Trophoblast cell (in vitro differentiated cells and primary cell): Measurements from ENCODE around the gene DDO.

ENCODE experiments used
- DNase-seq, 2 donors: peaks; one replicate each; pipeline ENCODE4 v3.0.0-alpha.2; 2016
- H2AFZ ChIP-seq: 2 replicates; pipeline ENCODE4 v1.6.1; 2013; ENCODE audit warnings: low read length, moderate library complexity, mild to moderate bottlenecking; ENCODE audit not compliant: insufficient read depth, poor library complexity
- H2AK5ac ChIP-seq: 2 replicates; pipeline ENCODE4 v1.6.1; 2013; ENCODE audit warnings: mild to moderate bottlenecking, low read length
- H2BK120ac ChIP-seq: 2 replicates; pipeline ENCODE4 v1.6.1; 2013; ENCODE audit warnings: low read length, mild to moderate bottlenecking, moderate library complexity; ENCODE audit not compliant: insufficient read depth, poor library complexity
- H2BK12ac ChIP-seq: 2 replicates; pipeline ENCODE4 v1.6.1; 2013; ENCODE audit warnings: mild to moderate bottlenecking, low read length, moderate library complexity
- H2BK5ac ChIP-seq: 2 replicates; pipeline ENCODE4 v1.6.1; 2013; ENCODE audit warnings: low read length, low read depth, moderate library complexity, mild to moderate bottlenecking; ENCODE audit not compliant: poor library complexity
- H3K14ac ChIP-seq: 2 replicates; pipeline ENCODE4 v1.6.1; 2013; ENCODE audit warnings: mild to moderate bottlenecking, low read length
- H3K18ac ChIP-seq: 2 replicates; pipeline ENCODE4 v1.6.1; 2013; ENCODE audit warnings: mild to moderate bottlenecking, low read length
- H3K23ac ChIP-seq: 2 replicates; pipeline ENCODE4 v1.6.1; 2013; ENCODE audit warnings: low read length
- H3K27ac ChIP-seq: 2 replicates; pipeline ENCODE4 v1.5.1; 2013; ENCODE audit warnings: low read depth, mild to moderate bottlenecking, inconsistent platforms, low read length, moderate library complexity
- H3K27me3 ChIP-seq: 2 replicates; pipeline ENCODE4 v1.6.1; 2013; ENCODE audit warnings: inconsistent platforms, mild to moderate bottlenecking, low read length, moderate library complexity; ENCODE audit not compliant: insufficient read depth
- H3K36me3 ChIP-seq, 2 experiments: 1 replicate in 1 of 2; 2 replicates in 1 of 2; pipeline ENCODE4 v1.6.1; 2013; ENCODE audit warnings: low read length in 2 of 2, mild to moderate bottlenecking in 2 of 2, moderate library complexity in 1 of 2; ENCODE audit not compliant: insufficient read depth in 2 of 2, control insufficient read depth in 1 of 2
- H3K4ac ChIP-seq: 2 replicates; pipeline ENCODE4 v1.6.1; 2013; ENCODE audit warnings: low read depth, mild to moderate bottlenecking, low read length, moderate library complexity
- H3K4me1 ChIP-seq, 2 experiments: 1 replicate in 1 of 2; 2 replicates in 1 of 2; pipeline ENCODE4 v1.6.1; 2013; ENCODE audit warnings: low read length in 2 of 2, mild to moderate bottlenecking in 2 of 2, moderate library complexity in 1 of 2; ENCODE audit not compliant: insufficient read depth in 2 of 2, control insufficient read depth in 1 of 2
- H3K4me2 ChIP-seq: 2 replicates; pipeline ENCODE4 v1.6.1; 2013; ENCODE audit warnings: inconsistent platforms, mild to moderate bottlenecking, low read length, moderate library complexity
- H3K4me3 ChIP-seq: 2 replicates; pipeline ENCODE4 v1.5.1; 2013; ENCODE audit warnings: mild to moderate bottlenecking, low read depth, low read length, inconsistent platforms
- H3K79me1 ChIP-seq: one replicate; pipeline ENCODE4 v1.6.1; 2013; ENCODE audit warnings: low read length
- H3K79me2 ChIP-seq: 2 replicates; pipeline ENCODE4 v1.6.1; 2013; ENCODE audit warnings: low read length, mild to moderate bottlenecking; ENCODE audit not compliant: control insufficient read depth, insufficient read depth, poor library complexity
- H3K9ac ChIP-seq: 2 replicates; pipeline ENCODE4 v1.6.1; 2013; ENCODE audit warnings: mild to moderate bottlenecking, low read length
- H3K9me3 ChIP-seq: 2 replicates; pipeline ENCODE4 v1.6.1; 2013; ENCODE audit warnings: low read depth, mild to moderate bottlenecking, control low read depth, inconsistent platforms, low read length; ENCODE audit not compliant: insufficient read depth
- H4K12ac ChIP-seq: 2 replicates; pipeline ENCODE4 v1.6.1; 2013; ENCODE audit warnings: low read depth, mild to moderate bottlenecking, low read length, moderate library complexity
- H4K8ac ChIP-seq: 2 replicates; pipeline ENCODE4 v1.6.1; 2013; ENCODE audit warnings: low read depth, mild to moderate bottlenecking, low read length, moderate library complexity
- H4K91ac ChIP-seq: one replicate; pipeline ENCODE4 v1.6.1; 2013; ENCODE audit warnings: low read depth, mild to moderate bottlenecking, low read length, moderate library complexity
- WGBS: extraction: QIAGEN DNeasy Blood & Tissue Kit; methylation state at CpG from one replicate; pipeline ENCODE4 v1.1.7; 2013; ENCODE audit warnings: missing lambda C conversion rate; ENCODE audit not compliant: insufficient read length, insufficient coverage; ENCODE audit errors: extremely low coverage; 5-methylcytosine and 5-hydroxymethylcytosine counted together

Gene DDO

DNA sequence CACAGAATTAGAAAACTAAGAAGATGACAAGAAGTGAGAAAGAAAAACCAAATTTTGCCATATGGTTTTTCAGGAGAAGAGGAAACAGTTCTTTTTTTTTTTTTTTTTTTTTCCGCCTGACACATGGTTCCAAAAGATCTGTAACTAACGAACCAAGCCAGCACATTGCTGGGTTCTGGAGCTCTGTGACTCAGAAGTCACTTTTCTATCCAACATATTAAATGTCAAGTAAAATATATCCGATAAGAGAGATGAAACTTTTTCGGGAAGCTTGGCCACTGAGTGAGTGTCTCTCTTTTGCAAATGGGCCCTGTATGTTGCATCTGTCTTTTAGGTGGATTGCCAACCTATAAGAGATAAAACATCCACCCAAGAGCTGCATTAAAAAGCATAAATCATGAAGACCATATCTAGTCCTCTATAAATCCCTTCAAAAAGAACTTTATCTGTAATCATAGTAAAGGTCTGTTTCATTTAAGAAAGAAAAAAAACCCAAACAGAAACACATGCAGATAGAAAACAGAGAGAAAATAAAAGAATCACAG is 61.8 kb downstream of the DDO start:
- Histone ChIP-seq H2BK12ac (no peak overlapping the region), H3K4me1 (peaks cover 13 to 34% of the 10 kb centered on the region in 2 experiments), H2AFZ (no peak overlapping the region), H3K79me1 (peaks cover 41% of the 10 kb centered on the region), H3K14ac (no peak overlapping the region), H3K4ac (no peak overlapping the region), H2BK5ac (peak overlapping the region; percentile 54), H2AK5ac (no peak overlapping the region), H3K27ac (peak overlapping the region; percentile 98), H3K4me3 (no peak overlapping the region), H4K12ac (no peak overlapping the region), H3K79me2 (peaks cover 6% of the 10 kb centered on the region), H3K4me2 (no peak overlapping the region), H2BK120ac (no peak overlapping the region), H4K8ac (no peak overlapping the region), H3K18ac (no peak overlapping the region), H3K23ac (no peak overlapping the region), H4K91ac (no peak overlapping the region), H3K9ac (no peak overlapping the region), H3K36me3 (no peaks in the 10 kb centered on the region), H3K27me3 (no peaks in the 10 kb centered on the region), H3K9me3 (no peaks in the 10 kb centered on the region)
- WGBS: no CpG with 5 or more reads among the region's 4 CpGs
- DNase-seq: no peak

DNA sequence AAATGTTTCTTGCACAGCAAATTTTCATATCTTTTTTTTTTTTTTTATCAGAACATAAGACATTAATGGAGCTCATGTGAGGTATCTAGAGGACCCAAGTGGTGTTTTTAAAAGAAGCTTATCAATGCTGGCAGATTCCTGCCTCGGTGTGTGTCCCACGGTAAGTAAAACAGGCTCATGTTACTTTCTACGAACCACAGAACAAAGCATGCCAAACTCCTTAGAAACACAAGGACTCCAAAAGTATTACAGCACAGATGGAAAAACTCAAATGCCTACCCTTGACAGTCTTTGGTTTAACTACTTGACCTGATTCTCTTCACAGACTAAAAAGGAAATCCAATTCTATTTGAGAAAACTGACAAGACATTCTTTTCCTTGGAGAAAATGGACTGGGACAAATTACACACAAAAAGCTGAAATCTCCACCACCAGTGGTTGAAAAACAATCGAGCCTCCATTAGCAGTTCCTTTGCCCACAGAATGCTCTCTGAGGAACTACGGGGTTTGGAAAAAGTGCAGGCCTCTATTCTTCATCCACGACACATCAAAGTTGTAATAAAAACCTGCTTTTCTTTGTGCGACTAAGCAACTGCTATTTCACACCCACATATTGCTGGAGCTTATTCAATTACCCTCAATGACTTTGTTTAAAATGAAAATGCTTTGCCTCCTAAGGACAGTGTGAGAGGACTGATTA is 62.7 kb downstream of the DDO start:
- DNase-seq: no peak
- Histone ChIP-seq H3K4me3 (no peak overlapping the region), H3K4ac (no peak overlapping the region), H3K36me3 (no peaks in the 10 kb centered on the region), H3K9ac (no peak overlapping the region), H3K4me2 (no peak overlapping the region), H4K8ac (no peak overlapping the region), H4K91ac (no peak overlapping the region), H3K14ac (no peak overlapping the region), H2AK5ac (no peak overlapping the region), H2BK120ac (peak overlapping the region; percentile 70), H3K27ac (peak overlapping the region; percentile 98), H3K27me3 (no peaks in the 10 kb centered on the region), H4K12ac (no peak overlapping the region), H2BK5ac (peak overlapping the region; percentile 82), H3K23ac (no peak overlapping the region), H3K18ac (no peak overlapping the region), H3K79me1 (peaks cover 34% of the 10 kb centered on the region), H2AFZ (no peak overlapping the region), H3K9me3 (no peaks in the 10 kb centered on the region), H3K79me2 (peaks cover 2% of the 10 kb centered on the region), H2BK12ac (no peak overlapping the region), H3K4me1 (peaks cover 13 to 34% of the 10 kb centered on the region in 2 experiments)
- no CpG with 5 or more reads among the region's 7 CpGs for WGBS

GRCh38 chr6:110351986-110352385 is 63.4 kb downstream of the DDO start:
- Histone ChIP-seq H3K14ac (no peak overlapping the region), H3K79me2 (peaks cover 2% of the 10 kb centered on the region), H4K8ac (no peak overlapping the region), H2AFZ (no peak overlapping the region), H3K79me1 (peaks cover 28% of the 10 kb centered on the region), H2AK5ac (no peak overlapping the region), H3K27me3 (no peaks in the 10 kb centered on the region), H3K4ac (no peak overlapping the region), H3K36me3 (no peaks in the 10 kb centered on the region), H3K9me3 (no peaks in the 10 kb centered on the region), H3K18ac (no peak overlapping the region), H3K4me2 (no peak overlapping the region), H3K23ac (no peak overlapping the region), H2BK120ac (peak overlapping the region; percentile 4), H3K27ac (peak overlapping the region; percentile 86), H3K4me3 (no peak overlapping the region), H3K9ac (no peak overlapping the region), H2BK5ac (peak overlapping the region; percentile 11), H2BK12ac (no peak overlapping the region), H3K4me1 (peaks cover 13 to 28% of the 10 kb centered on the region in 2 experiments), H4K12ac (no peak overlapping the region), H4K91ac (no peak overlapping the region)
- no CpG with 5 or more reads among the region's 4 CpGs for WGBS
- DNase-seq: no peak

DNA sequence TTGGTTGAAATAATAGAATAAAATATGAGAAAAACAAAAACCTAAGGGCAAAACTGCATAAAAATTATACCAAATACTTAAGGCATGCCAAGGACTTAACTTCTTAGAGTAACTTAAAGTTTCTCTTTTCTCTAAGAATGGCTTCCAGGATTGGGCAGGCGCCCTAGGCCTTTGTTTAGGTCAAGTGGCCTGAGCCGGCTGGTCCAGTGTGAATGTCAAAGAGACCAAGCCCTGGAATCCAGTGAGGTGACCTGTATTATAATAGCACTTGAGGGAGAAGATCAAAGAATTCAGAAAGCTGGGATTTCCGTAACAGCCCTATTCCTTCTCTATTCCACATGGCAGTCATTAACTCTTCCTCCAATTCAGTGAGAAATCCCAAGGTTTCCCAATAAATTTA is 63.8 kb downstream of the DDO start:
- Histone ChIP-seq H3K18ac (peak overlapping the region; percentile 77), H3K4me3 (no peak overlapping the region), H3K4me1 (peaks cover 11 to 23% of the 10 kb centered on the region in 2 experiments), H3K79me1 (peaks cover 23% of the 10 kb centered on the region), H3K27me3 (no peaks in the 10 kb centered on the region), H4K12ac (no peak overlapping the region), H2BK120ac (peak overlapping the region; percentile 88), H3K4me2 (no peak overlapping the region), H3K27ac (peak overlapping the region; percentile 86), H3K9ac (no peak overlapping the region), H3K4ac (no peak overlapping the region), H2AFZ (no peak overlapping the region), H4K8ac (no peak overlapping the region), H3K23ac (no peak overlapping the region), H2BK12ac (peak overlapping the region; percentile 81), H3K36me3 (no peaks in the 10 kb centered on the region), H2BK5ac (peak overlapping the region; percentile 92), H3K14ac (no peak overlapping the region), H2AK5ac (no peak overlapping the region), H3K79me2 (no peaks in the 10 kb centered on the region), H4K91ac (peak overlapping the region; percentile 92), H3K9me3 (no peaks in the 10 kb centered on the region)
- no CpG with 5 or more reads among the region's 3 CpGs for WGBS
- no peak for DNase-seq
